ENCODE measurements around the gene CCNL1.

- TF ChIP-seq SUZ12 (IDR thresholded peaks at IDR 0.05; ENCODE audit: extremely low read depth, insufficient read depth, insufficient read length), result no peak
- no peak for TF ChIP-seq YY1 (IDR thresholded peaks at IDR 0.05; ENCODE audit: insufficient read depth, insufficient read length)
- TF ChIP-seq ZNF274 (IDR thresholded peaks at IDR 0.05; ENCODE audit: low read depth, low read length), result no peak
Measured at GRCh38 chr3:157100608-157101396, 59.1 kb downstream of the CCNL1 start.

All from NT2/D1 (cell line).